DMS79 (cell line): ENCODE results near the gene AKAP10.
"Not testable (repeated sequence)": the region's sequence is repeated elsewhere in the genome, so short reads cannot be mapped to it uniquely, and the experiment has no call there.

Source experiments
- DNase-seq: peaks from one replicate; lab custom pipeline; 2025; lab: John Stamatoyannopoulos, UW

Gene AKAP10, protein sequence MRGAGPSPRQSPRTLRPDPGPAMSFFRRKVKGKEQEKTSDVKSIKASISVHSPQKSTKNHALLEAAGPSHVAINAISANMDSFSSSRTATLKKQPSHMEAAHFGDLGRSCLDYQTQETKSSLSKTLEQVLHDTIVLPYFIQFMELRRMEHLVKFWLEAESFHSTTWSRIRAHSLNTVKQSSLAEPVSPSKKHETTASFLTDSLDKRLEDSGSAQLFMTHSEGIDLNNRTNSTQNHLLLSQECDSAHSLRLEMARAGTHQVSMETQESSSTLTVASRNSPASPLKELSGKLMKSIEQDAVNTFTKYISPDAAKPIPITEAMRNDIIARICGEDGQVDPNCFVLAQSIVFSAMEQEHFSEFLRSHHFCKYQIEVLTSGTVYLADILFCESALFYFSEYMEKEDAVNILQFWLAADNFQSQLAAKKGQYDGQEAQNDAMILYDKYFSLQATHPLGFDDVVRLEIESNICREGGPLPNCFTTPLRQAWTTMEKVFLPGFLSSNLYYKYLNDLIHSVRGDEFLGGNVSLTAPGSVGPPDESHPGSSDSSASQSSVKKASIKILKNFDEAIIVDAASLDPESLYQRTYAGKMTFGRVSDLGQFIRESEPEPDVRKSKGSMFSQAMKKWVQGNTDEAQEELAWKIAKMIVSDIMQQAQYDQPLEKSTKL

DNA sequence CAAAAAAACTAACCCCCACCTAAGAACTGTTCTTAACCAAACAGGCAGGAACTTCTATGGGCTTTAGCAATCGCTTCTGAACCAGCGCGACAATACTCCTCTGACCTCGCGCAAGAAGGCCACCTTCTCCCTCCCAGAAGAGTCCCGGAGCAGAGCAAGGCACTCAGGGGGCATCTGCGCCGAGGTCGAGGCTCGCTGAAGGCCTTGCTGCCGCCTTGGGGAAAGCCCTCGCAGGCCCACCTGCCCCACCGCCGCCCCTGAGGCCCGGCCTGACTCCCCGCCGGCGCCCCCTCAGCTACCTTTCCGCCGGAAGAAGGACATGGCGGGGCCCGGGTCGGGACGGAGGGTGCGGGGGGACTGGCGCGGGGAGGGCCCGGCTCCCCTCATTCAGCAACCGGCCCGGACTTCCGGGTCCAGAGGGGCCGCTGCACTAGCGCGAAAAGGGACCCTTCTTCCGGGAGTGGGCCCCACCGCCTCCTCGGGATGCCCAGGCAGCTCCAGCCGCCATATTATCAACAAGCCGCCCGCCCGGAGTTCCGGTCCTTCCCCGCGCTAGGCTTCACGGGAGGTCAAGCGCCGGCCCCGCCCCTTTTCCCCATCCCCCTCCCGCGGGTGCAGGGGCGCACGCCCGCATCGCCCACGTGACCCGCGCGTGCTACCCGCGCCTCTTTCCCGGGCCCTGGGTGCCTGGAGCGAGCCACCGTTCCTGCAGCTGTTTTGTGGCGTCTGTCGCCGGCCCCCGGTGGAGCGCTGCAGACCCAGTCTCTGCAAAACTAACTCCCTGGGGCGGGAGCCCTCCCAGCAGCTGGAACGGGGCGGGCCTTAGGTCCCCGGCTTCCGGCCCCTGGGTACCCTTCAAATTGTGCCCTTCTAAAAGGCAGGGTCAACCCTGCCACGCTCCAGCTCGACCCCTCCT is at the start of gene AKAP10:
Gene AKAP10 (minus strand): TSS at position 536 of the 916 bp plus-strand sequence. CDS start 149 bp downstream, at position 387.
- DNase-seq, result peak; percentile 65

DNA sequence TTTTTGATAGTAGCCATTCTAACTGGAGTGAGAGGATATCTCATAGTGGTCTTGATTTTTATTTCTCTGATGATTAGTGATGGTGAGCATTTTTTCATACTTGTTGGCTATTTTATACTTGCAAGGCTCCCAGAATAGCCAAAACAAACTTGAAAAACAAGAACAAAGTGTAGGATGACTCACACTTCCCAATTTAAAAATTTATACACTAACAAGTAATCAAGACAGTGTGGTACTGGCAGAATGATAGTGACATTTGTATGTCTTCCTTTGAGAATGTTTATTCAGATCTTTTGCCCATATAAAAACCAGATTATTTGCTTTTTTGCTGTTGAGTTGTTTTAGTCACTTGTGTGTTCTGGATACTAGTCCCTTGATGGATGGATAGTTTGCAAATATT is 49.3 kb upstream of the AKAP10 start:
- DNase-seq, result no peak

DNA sequence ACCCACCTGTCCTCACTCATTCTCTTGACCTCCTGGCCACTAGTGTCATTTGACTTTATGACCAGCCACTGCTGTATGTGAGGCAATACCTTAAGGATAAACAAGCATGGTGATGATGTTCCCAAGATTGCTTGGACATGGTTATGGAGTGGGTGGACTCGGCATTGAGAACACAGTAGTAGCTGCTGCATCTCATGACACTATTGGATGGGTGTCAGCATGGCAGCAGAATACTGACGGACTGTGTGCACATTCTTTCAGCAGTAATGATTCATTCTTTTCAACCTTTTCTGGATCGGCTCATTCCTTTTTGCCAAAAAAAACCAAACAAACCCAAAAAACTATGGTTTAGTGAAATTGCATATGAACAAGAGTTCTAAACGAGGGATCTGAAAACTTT is 45.1 kb upstream of the AKAP10 start:
- no peak for DNase-seq

DNA sequence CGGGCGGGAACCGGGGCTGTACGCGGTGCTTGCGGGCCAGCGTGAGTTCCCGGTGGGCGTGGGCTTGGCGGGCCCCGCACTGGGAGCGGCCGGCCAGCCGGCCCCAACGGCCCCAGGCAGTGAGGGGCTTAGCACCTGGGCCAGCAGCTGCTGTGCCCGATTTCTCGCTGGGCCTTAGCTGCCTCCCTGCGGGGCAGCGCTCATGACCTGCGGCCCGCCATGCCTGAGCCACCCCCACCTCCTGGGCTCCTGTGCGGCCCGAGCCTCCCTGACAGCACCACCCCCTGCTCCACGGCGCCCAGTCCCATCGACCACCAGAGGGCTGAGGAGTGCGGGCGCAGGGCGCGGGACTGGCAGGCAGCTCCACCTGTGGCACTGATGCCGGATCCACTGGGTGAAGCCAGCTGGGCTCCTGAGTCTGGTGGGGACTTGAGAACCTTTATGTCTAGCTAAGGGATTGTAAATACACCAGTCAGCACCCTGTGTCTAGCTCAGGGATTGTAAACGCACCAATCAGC is 38.9 kb upstream of the AKAP10 start:
- not testable (repeated sequence) for DNase-seq

DNA sequence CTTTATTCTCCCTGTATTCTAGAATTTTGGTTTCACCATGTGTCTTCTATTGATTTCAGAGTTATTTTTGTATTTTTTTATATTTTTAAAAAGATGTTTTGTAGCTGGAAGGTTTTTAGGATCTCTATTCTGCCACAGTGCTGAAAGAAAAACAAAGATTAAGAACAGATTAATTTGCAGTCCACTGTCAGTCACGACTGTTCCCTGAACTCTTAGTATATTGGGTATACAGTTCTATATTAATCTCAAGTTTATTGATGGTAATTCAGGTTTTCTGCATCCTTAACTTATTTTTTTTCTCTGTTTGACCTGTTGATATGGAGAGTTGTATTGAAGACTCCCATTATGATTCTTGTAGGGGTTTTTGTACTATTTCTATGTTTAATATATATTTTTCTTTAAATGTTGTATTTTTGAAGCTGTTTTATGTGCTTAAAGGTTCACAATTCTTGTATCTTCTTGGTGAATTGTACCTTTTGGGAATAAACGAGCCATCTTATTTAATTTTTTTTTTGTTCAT is 34.4 kb upstream of the AKAP10 start:
- DNase-seq, result no peak

DNA sequence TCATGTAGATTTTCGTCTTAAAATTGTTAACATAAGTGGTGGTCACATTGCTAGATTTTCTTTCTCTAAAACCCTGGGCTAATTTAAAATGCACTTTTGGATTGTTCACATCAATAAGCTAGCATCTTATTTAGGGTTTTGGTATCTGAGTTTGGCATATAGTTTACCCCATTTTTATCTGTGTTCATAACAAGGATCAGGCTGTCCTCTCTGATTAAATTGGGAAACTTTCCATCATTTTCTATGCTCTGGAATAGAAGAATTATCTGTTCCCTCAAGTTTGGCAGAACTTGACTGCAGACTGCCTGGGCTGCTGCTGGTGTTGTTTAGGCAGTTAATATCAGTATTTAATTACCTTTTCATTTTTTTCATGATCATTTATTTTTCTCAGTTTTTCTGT is 33.3 kb upstream of the AKAP10 start:
- no peak for DNase-seq

DNA sequence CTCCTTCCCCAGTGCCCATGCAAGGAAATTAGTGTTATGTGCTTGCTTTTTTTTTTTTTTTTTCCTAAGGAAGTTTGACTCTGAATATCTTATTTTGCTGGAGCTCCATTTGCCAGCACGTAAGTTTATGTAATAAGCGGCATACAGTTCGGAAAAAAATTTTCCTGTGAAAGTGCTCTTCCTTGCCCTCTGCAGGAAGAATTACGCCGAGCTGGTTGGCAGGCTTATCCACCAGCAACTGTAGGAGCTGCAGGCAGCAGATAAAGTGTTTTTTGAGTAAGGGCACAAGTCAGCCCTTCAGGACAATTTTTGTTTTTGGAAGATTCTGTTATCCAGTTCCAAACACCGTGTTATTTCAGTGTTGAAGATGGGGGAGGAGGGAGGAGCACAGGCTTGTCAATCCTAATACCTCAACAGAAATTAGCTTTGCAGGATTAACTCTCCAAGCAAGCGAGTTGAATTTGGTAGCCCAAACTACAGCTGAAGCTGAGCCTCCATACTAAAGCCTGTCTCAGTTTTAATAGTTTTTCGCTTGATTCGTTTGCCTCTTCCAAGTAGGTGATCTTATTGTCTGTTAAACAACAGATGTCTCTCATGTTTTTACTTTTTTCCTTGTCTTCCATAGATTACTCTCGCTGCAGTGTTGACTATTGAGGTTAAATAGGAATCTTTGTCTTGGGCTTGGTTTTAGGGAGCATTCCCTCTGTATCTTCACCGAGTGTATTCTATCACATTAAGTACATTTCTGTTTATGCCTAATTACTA is 32.7 kb upstream of the AKAP10 start:
- DNase-seq, result peak; percentile 37

DNA sequence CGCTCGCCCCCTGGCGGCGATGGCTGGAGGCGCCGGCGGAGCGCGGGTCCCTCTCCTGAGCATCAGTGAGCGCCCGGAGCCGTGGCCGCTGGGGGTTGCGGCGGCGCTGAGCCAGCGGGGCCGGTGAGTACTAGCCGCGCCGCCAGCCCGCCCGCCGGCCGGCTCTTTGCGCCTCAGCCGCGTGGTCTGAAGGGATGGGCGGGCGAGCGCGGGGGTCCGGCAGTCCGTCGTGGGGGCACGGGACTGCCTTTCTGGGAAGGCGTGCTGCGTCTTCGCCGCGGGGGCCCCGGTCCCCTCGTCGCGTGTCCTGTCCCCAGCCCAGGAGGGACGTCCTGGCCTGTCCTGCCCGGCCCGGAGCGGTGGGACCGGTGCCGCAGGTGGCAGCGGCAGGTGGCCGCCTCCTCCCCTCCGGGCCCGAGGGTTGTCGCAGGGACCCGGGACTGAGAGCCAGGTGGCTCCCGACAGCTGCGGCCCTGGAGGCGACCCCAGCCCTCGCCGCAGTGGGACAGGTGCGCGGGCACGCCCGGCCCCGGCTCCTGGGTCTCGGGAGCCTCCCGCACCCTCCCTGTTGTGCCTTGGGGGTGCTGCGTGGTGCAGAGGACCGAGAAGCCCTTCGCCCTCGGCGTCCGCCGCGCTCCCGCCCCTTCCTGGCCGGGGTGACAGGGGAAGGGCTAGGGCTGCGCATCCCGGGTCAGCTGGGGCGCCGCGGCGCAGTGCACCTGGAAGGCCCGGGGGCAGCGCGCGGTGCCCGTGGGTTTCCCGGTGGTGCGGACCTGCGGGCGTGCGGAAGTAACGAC is 31.9 kb upstream of the AKAP10 start, which contains the start of gene SPECC1:
Gene SPECC1 (plus strand): TSS at position 58 of the 797 bp plus-strand sequence. CDS start 87,293 bp downstream, outside the sequence.
- no peak for DNase-seq

DNA sequence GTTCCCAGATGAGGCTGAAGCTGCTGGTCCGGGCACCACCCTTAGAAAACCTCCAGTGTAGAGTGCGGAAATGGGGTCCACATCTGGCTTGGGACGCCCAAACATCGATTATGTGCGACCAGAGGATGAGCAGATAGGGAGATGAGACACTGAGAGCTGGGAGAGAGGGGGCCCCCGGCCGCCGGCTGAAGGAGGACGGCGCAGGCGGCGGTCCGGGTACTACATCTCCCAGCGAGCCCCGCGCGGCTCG is 31.3 kb upstream of the AKAP10 start:
- no peak for DNase-seq

DNA sequence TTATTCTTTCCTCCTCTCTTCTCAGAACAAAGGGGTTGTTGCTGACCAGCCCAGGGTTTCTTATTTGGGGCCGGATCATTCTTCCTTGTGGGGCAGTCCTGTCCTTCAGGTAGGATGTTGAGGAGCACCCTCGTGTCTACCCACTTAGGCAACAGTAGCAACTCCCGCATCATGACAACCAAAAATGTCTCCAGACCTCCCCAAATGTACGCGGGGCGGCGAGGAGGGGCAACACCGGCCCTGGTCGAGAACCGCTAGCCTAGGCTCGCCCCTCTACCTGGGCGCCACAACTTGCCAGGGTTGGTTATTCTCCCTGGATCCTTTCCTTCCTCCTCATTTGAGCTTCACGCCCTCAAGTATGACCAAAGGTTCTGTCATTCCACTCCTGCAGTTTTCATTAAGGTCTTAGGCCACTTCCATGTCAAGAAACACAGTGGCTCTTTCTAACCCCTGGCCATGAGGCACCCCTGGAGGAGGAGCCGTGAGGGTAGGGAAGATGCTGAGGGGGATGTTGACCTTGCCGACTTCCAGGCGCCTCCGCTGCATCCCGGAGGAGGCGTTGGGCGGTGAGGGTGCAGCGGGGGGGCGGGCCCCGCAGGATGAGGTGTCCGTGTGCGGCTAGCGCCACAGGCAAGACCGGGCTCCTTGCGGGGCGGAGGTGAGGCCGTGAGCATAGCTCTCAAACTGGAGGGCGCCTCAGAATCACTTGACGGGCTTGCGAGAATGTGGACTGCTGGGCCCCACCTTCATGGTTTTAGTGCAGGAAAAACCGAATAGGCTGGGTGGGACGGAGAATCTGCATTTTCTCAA is 30.8 kb upstream of the AKAP10 start:
- no peak for DNase-seq

DNA sequence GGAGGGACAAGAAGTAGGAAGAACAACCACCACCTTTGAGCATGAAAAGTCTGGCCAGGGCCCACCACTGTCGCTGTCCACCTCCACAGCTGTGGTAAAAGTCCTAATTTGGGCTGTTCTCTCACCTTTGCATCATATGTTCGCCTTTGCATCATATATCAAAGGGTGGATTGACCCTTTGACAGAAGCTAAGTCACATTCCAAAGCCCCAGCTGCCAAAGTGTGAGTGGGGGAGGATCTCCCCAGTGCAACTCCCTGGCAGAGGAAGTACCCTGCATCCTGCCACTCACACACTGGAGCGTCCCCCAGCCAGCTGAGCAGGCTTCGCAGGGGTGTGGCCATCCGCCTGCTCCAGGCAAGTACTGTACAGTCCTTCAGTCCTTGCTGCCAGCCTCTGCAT is 18.9 kb upstream of the AKAP10 start:
- no peak for DNase-seq

DNA sequence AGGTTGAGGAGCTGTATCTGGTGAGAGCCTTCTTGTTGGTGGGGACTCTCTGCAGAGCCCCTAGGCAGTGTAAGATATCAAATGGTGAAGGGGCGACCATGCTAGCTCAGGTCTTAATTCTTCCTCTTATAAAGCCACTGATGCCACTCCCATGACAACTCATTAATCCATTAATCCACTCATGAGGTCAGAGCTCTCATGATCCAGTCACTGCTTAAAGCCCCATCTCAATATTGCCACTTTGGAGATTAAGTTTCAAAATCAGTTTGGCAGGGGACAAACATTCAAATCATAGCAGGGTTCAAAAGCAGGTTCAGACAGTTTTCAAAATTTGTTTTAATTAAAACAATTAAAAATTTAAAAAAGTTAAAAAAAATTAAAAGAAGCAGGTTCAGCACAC is 18.5 kb upstream of the AKAP10 start:
- DNase-seq, result no peak

DNA sequence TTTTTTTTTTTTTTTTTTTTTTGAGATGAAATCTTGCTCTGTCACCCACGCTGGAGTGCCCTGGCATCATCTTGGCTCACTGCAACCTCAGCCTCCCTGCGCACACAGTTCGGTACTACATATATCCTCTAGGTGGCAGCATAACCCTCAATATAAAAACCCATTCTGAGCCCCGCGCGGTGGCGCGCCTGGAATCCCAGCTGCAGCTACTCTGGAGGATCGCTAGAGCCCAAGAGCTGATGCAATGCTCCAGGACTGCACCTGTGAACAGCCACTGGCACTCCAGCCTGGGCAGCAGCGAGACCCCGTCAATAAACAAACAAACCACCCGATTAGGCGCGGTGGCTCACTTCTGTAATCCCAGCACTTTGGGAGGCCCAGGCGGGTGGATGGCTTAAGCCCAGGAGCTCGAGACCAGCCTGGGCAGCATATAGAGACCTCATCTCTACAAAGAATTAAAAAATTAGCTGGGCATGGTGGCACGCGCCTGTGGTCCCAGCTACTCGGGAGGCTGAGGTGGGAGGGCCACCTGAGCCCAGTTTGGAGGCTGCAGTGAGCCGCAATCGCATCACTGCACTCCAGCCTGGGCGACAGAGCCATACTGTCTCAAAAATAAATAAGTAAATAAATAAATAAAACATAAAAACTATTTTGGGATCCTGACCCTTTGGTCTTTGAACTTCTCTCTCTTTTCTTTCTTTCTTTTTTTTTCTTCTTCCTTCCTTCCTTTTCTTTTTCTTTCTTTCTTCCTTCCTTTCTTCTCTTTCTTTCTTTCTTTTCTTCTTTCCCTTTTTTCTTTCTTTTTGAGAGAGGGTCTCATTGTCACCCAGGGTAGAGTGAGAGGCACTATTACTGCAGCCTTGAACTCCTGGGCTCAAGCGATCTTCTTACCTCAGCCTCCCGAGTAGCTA is 15.4 kb upstream of the AKAP10 start:
- DNase-seq, result peak; percentile 65

DNA sequence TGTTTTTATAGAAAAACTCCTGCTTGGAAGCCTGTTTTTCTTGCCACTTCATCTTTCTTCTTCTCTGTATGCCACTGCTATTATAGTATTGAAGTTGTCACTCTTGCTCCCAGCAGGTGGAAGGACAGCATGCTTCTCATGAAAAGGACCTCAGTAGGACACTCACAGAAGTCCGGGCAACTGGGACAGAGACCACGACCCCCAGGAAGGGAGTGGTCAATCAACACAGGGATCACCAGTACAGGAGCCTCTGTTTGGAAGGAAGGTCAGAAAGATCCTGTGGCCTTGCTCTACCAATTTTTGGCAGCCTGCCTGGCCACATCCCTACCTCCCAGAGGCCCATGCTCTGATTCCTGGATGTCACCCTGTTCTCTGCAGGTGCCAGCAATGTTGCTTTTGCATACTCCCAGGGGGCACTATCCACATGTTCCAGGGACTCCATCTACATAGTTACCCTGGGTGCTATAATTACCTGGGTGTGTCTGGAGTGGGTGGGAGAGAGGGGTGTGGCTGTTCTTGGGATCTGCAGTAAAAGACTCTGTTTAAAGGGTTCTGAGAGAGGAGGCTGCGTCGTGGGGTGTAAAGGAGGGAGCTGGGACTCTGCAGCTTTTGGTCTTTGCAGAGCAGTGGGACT is 13.7 kb upstream of the AKAP10 start:
- DNase-seq, result no peak

DNA sequence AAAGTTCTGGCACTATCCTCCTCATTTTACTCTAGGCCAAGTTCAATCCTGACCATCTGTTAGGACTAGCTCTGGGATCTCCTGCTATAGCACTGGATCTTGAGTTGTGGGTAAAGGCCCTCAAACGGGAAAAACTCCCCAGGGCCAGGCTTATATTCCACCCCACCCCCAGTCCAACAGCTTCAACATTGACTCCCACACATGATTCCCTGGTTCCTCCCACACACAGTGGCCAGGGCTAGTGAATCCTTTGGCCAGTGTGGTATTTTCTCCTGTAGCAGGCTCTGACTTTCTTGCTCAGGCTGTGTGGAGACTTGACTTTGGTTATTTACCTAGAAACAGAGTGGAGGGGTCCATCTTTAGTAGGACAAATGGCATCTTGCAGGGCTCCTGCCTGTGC is 10.3 kb upstream of the AKAP10 start:
- DNase-seq, result no peak

DNA sequence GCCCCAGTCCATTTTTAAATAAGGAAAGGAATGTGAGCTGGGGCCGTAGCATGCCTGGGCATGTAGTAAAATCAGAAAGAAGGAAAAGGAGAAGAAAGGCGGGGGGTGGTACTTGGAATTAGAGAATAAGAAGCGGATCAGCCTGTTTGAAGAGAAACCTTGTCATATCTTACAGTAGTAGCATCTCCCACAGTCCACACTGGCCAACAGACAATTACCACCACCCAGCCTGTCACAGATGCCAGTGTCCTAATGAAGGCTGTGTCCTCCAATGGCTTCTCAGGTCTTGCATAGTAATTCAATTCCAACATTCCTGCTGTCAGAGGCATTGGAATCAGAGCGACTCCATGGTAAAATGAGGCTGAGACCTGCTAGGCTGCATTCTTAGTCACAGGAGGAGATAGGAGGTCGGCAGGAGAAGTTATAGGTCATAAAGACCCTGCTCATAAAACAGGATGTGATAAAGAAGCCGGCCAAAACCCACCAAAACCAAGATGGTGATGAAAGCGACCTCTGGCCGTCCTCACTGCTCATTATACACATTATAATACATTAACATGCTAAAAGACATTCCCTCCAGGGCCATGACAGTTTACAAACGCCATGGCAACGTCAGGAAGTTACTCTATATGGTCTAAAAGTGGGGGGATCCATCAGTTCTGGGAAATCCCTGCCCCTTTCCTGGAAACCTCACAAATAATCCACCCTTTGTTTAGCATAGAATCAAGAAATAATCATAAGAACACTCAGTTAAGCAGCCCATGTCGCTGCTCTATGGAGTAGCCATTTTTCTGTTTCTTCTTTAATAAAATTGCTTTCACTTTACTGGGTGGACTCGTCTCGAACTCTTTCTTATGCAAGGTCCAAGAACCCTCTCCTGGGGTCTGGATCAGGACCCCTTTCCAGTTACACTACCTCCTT is 9.6 kb upstream of the AKAP10 start:
- DNase-seq, result no peak
